ENCODE results near the gene CWC27.

- TF ChIP-seq, protein P1, sequence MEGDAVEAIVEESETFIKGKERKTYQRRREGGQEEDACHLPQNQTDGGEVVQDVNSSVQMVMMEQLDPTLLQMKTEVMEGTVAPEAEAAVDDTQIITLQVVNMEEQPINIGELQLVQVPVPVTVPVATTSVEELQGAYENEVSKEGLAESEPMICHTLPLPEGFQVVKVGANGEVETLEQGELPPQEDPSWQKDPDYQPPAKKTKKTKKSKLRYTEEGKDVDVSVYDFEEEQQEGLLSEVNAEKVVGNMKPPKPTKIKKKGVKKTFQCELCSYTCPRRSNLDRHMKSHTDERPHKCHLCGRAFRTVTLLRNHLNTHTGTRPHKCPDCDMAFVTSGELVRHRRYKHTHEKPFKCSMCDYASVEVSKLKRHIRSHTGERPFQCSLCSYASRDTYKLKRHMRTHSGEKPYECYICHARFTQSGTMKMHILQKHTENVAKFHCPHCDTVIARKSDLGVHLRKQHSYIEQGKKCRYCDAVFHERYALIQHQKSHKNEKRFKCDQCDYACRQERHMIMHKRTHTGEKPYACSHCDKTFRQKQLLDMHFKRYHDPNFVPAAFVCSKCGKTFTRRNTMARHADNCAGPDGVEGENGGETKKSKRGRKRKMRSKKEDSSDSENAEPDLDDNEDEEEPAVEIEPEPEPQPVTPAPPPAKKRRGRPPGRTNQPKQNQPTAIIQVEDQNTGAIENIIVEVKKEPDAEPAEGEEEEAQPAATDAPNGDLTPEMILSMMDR (IDR thresholded peaks at IDR 0.05; ENCODE audit: borderline replicate concordance, extremely low read depth, low read length, poor library complexity, severe bottlenecking), result no peak
- no peak for TF ChIP-seq EZH2 (IDR thresholded peaks at IDR 0.05; ENCODE audit: borderline replicate concordance, low read depth, low read length, severe bottlenecking)
Observed at GRCh38 chr5:64968591-64969110, 199.9 kb downstream of the CWC27 start.

Measured in DND-41 (cell line).